AG09309 (cell line): ENCODE results near the gene ZNF804B.

Experiments used
- DNase-seq: peaks from one replicate; pipeline ENCODE4 v3.0.0-alpha.2; 2010; ENCODE audit warnings: low read depth
- H3K4me3 ChIP-seq: 2 replicates; pipeline ENCODE4 v1.5.1; 2011; ENCODE audit warnings: mild to moderate bottlenecking, low read depth, low read length, moderate library complexity; ENCODE audit not compliant: control insufficient read depth
- TF ChIP-seq, protein P1 (sequence below): IDR thresholded peaks from 2 replicates; pipeline ENCODE4 v1.5.1; 2011; ENCODE audit warnings: mild to moderate bottlenecking, low read depth, low read length, inconsistent platforms; ENCODE audit not compliant: insufficient read depth, control insufficient read depth; ENCODE audit errors: missing control alignments

Gene ZNF804B

DNA sequence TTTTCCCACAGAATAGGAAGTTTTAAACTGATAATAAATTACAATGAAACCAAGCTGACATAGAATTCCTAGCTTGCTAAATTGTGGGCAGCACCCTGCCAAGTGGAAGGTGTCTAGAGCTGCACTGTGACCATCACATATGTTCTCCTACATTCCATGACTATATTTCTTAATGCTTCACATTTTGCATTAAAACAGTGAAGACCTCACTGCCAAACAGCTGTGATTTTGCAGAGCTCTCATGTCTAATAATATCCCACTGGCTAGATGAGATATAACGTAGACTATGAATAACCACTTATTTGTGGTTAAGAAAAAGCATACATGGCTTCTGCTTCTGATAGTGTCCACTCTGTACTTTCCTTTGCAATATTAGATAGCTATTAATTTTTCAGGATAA is 264.4 kb downstream of the ZNF804B start:
- DNase-seq: no peak
- TF ChIP-seq, protein P1, sequence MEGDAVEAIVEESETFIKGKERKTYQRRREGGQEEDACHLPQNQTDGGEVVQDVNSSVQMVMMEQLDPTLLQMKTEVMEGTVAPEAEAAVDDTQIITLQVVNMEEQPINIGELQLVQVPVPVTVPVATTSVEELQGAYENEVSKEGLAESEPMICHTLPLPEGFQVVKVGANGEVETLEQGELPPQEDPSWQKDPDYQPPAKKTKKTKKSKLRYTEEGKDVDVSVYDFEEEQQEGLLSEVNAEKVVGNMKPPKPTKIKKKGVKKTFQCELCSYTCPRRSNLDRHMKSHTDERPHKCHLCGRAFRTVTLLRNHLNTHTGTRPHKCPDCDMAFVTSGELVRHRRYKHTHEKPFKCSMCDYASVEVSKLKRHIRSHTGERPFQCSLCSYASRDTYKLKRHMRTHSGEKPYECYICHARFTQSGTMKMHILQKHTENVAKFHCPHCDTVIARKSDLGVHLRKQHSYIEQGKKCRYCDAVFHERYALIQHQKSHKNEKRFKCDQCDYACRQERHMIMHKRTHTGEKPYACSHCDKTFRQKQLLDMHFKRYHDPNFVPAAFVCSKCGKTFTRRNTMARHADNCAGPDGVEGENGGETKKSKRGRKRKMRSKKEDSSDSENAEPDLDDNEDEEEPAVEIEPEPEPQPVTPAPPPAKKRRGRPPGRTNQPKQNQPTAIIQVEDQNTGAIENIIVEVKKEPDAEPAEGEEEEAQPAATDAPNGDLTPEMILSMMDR: no peak
- no peak overlapping the region for H3K4me3 ChIP-seq

- no peak overlapping the region for H3K4me3 ChIP-seq
- no peak for DNase-seq
- TF ChIP-seq, protein P1: no peak
Observed at GRCh38 chr7:89027781-89028180, 268.3 kb downstream of the ZNF804B start.

GRCh38 chr7:89028319-89028718 is 268.8 kb downstream of the ZNF804B start:
- no peak overlapping the region for H3K4me3 ChIP-seq
- TF ChIP-seq, protein P1: no peak

GRCh38 chr7:89029864-89030263 is 270.4 kb downstream of the ZNF804B start:
- H3K4me3 ChIP-seq: no peak overlapping the region
- DNase-seq: no peak
- TF ChIP-seq, protein P1: no peak

More at GRCh38 chr7:89028319-89028718, 268.8 kb downstream of the ZNF804B start:
- DNase-seq: no peak

- DNase-seq: no peak
- TF ChIP-seq, protein P1: no peak
Observed at GRCh38 chr7:89041240-89041639, 281.7 kb downstream of the ZNF804B start.

DNA sequence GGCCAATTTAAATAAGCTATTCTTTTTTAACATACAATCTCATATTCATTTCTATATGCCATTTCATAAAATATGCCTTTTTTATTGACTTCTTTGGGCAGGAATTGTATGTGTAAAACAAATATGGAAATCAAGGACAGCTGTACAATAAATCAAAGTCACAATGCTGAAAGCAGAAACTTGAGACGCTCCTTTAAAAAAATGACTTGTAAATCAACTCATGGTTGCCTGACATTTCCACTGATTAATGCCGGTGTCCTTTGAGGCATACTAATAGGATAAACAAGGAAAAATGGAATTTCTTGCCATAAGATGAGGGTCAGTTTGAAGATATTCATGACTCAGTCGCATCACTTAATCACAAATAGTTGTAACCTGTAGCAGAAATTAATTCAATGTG is 283.4 kb downstream of the ZNF804B start:
- no peak for DNase-seq
- TF ChIP-seq, protein P1: no peak
- no peak overlapping the region for H3K4me3 ChIP-seq

More at GRCh38 chr7:89041240-89041639, 281.7 kb downstream of the ZNF804B start:
- H3K4me3 ChIP-seq: no peak overlapping the region

DNA sequence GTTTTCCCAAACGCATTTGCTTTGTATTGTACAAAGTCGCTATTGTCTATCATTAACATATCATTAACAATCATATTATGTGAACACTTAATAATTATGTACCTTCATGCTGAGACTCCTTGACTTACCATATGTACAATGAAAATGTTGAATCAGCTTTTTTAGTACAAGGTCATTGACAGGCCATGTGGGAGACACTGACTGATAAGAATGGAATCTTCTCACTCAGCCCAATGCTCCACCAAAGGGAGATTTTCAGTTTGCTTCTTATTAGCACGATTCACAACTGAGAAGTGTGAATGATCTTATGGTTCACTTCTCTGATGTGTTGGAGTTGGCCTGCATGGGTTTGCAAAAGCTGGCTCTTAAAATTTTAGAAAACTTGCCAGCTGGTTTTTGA is 289.5 kb downstream of the ZNF804B start:
- H3K4me3 ChIP-seq: no peak overlapping the region
- no peak for DNase-seq
- TF ChIP-seq, protein P1: no peak
